Endodermal cell (in vitro differentiated cells): ENCODE data around the gene ABCC5. TPM values are rescaled to one million over a fixed set of nuclear protein-coding genes. Genes with fewer than 3 reads are reported as not detected.

Source experiments
- DNase-seq: peaks from one replicate; pipeline ENCODE4 v3.0.0-alpha.2; 2017
- H3K27ac ChIP-seq: 2 replicates; pipeline ENCODE4 v1.5.1; 2013; ENCODE audit warnings: mild to moderate bottlenecking, low read depth, low read length, moderate library complexity
- H3K27me3 ChIP-seq: 2 replicates; pipeline ENCODE4 v1.6.1; 2013; ENCODE audit warnings: mild to moderate bottlenecking, low read length, moderate library complexity; ENCODE audit not compliant: insufficient read depth, control insufficient read depth, poor library complexity, severe bottlenecking
- H3K36me3 ChIP-seq: 2 replicates; pipeline ENCODE4 v1.7.0; 2013; ENCODE audit warnings: mild to moderate bottlenecking, low read length, moderate library complexity; ENCODE audit not compliant: control insufficient read depth, insufficient read depth
- H3K4me1 ChIP-seq: one replicate; pipeline ENCODE4 v1.7.0; 2013; ENCODE audit warnings: low read length; ENCODE audit not compliant: control insufficient read depth, insufficient read depth
- H3K4me3 ChIP-seq: 2 replicates; pipeline ENCODE4 v1.5.1; 2013; ENCODE audit warnings: mild to moderate bottlenecking, low read length, moderate library complexity
- H3K9ac ChIP-seq: 2 replicates; pipeline ENCODE4 v1.6.1; 2013; ENCODE audit warnings: mild to moderate bottlenecking, low read length, moderate library complexity; ENCODE audit not compliant: poor library complexity, severe bottlenecking; ENCODE audit errors: extremely low read depth
- H3K9me3 ChIP-seq: 2 replicates; pipeline ENCODE4 v1.6.1; 2013; ENCODE audit warnings: mild to moderate bottlenecking, low read length, moderate library complexity; ENCODE audit not compliant: control insufficient read depth
- H3K27ac Mint-ChIP-seq: 2 replicates; pipeline ENCODE4 v1.8.0; 2020; ENCODE audit warnings: mixed read lengths
- H3K27me3 Mint-ChIP-seq: 2 replicates; pipeline ENCODE4 v1.8.0; 2021; ENCODE audit warnings: mild to moderate bottlenecking, mixed read lengths; ENCODE audit not compliant: insufficient read depth
- H3K36me3 Mint-ChIP-seq: 2 replicates; pipeline ENCODE4 v1.8.0; 2020; ENCODE audit warnings: low read depth, mixed read lengths
- H3K4me1 Mint-ChIP-seq: 2 replicates; pipeline ENCODE4 v1.8.0; 2020; ENCODE audit warnings: mixed read lengths
- H3K4me3 Mint-ChIP-seq: 2 replicates; pipeline ENCODE4 v1.8.0; 2020; ENCODE audit warnings: mild to moderate bottlenecking, moderate library complexity, mixed read lengths
- H3K9me3 Mint-ChIP-seq: 2 replicates; pipeline ENCODE4 v1.8.0; 2020; ENCODE audit warnings: mild to moderate bottlenecking, mixed read lengths
- WGBS, 2 experiments: methylation state at CpG; one replicate each; pipeline versions ENCODE4 v1.1.5 to v1.1.7; 2013; ENCODE audit warnings: missing lambda C conversion rate in 2 of 2, mixed read lengths in 1 of 2; ENCODE audit not compliant: insufficient coverage in 1 of 2, insufficient read length in 1 of 2; 5-methylcytosine and 5-hydroxymethylcytosine counted together
- total RNA-seq, 2 donors: library from RNA; stranded (reverse); fragmentation: NEBNext Ultra II Directional in 1 of 2; extraction: Animal tissue kit (Norgen Biotek cat#: 25700) in 1 of 2; gene quantifications; 2 replicates in 1 of 2; 3 replicates in 1 of 2; pipeline ENCODE4 v1.2.1, GENCODE V29; 2021
- TF ChIP-seq, protein P1 (sequence below): fragments of 200-600 bp; sonication (generic); conservative IDR thresholded peaks from 2 replicates; pipeline ENCODE4 v1.5.0; 2021; ENCODE audit warnings: antibody characterized with exemption, mild to moderate bottlenecking

Gene ABCC5
- total RNA-seq, 2 donors from 2014 or later: 32.8 to 35.7 TPM

GRCh38 chr3:184022323-184022722 is 4.6 kb upstream of the ABCC5 start:
- WGBS, 2 experiments: 96 to 100% methylated on average over 3 to 6 of the region's 7 CpGs
- Mint-ChIP-seq H3K4me1 (no peaks in the 10 kb centered on the region), H3K27me3 (peaks cover 15% of the 10 kb centered on the region), H3K36me3 (no peaks in the 10 kb centered on the region), H3K9me3 (no peaks in the 10 kb centered on the region), H3K4me3 (no peak overlapping the region), H3K27ac (no peak overlapping the region)
- Histone ChIP-seq H3K4me1 (no peaks in the 10 kb centered on the region), H3K36me3 (no peaks in the 10 kb centered on the region), H3K9me3 (no peaks in the 10 kb centered on the region), H3K4me3 (no peak overlapping the region), H3K9ac (no peak overlapping the region), H3K27me3 (no peaks in the 10 kb centered on the region), H3K27ac (no peak overlapping the region)
- no peak for DNase-seq
- TF ChIP-seq, protein P1, sequence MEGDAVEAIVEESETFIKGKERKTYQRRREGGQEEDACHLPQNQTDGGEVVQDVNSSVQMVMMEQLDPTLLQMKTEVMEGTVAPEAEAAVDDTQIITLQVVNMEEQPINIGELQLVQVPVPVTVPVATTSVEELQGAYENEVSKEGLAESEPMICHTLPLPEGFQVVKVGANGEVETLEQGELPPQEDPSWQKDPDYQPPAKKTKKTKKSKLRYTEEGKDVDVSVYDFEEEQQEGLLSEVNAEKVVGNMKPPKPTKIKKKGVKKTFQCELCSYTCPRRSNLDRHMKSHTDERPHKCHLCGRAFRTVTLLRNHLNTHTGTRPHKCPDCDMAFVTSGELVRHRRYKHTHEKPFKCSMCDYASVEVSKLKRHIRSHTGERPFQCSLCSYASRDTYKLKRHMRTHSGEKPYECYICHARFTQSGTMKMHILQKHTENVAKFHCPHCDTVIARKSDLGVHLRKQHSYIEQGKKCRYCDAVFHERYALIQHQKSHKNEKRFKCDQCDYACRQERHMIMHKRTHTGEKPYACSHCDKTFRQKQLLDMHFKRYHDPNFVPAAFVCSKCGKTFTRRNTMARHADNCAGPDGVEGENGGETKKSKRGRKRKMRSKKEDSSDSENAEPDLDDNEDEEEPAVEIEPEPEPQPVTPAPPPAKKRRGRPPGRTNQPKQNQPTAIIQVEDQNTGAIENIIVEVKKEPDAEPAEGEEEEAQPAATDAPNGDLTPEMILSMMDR: no peak

DNA sequence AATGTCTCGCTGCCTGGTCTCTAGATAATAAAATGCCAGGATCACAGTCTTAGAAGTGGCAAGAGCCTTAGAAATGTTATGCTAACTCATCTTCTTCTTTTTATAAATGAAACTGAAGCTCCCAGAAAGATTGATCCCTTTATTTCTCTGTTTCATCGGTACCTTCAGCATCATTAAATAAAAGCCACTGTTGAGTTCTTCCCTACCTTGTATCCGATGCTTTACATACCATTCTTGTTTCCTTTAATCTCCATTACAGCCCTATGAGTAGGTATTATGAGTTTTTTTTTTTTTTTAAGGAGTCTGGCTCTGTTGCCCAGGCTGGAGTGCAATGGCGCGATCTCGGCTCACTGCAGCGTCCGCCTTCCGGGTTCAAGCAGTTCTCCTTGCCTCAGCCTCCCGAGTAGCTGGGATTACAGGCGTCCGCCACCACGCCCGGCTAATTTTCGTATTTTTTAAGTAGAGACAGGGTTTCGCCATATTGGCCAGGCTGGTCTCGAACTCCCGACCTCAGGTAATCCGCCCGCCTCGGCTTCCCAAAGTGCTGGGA is 815 bp upstream of the ABCC5 start:
- Mint-ChIP-seq H3K36me3 (peaks cover 6% of the 10 kb centered on the region), H3K4me3 (peak overlapping the region; percentile 98), H3K4me1 (peaks cover 20% of the 10 kb centered on the region), H3K27me3 (peaks cover 5% of the 10 kb centered on the region), H3K9me3 (no peaks in the 10 kb centered on the region), H3K27ac (peak overlapping the region; percentile 99)
- 89 to 92% methylated on average over 5 to 21 of the region's 21 CpGs for WGBS, 2 experiments
- H3K4me3 ChIP-seq: peak overlapping the region; percentile 96
- H3K27ac ChIP-seq: peak overlapping the region; percentile 77
- H3K4me1 ChIP-seq: no peaks in the 10 kb centered on the region
- no peaks in the 10 kb centered on the region for H3K27me3 ChIP-seq
- H3K36me3 ChIP-seq: peaks cover 3% of the 10 kb centered on the region
- H3K9ac ChIP-seq: peak overlapping the region; percentile 75
- TF ChIP-seq, protein P1: no peak
- no peaks in the 10 kb centered on the region for H3K9me3 ChIP-seq
- DNase-seq: no peak

GRCh38 chr3:184016811-184017671 is 643 bp downstream of the ABCC5 start:
- peak overlapping the region; percentile 98 for H3K4me3 Mint-ChIP-seq
- H3K4me1 ChIP-seq: no peaks in the 10 kb centered on the region
- peak overlapping the region; percentile 96 for H3K4me3 ChIP-seq
- peaks cover 18% of the 10 kb centered on the region for H3K36me3 Mint-ChIP-seq
- peaks cover 20% of the 10 kb centered on the region for H3K4me1 Mint-ChIP-seq
- TF ChIP-seq, protein P1: peak; percentile 99
- H3K9ac ChIP-seq: peak overlapping the region; percentile 75
- peaks cover 3% of the 10 kb centered on the region for H3K27me3 Mint-ChIP-seq
- H3K36me3 ChIP-seq: peaks cover 8% of the 10 kb centered on the region
- no peaks in the 10 kb centered on the region for H3K9me3 Mint-ChIP-seq
- peak overlapping the region; percentile 92 for H3K27ac ChIP-seq
- peak overlapping the region; percentile 99 for H3K27ac Mint-ChIP-seq
- no peaks in the 10 kb centered on the region for H3K9me3 ChIP-seq
- peak; percentile 86 for DNase-seq
- WGBS, 2 experiments: 14 to 25% methylated on average over 35 to 57 of the region's 57 CpGs
- no peaks in the 10 kb centered on the region for H3K27me3 ChIP-seq
